ENCODE results near the gene NCOA6.

GRCh38 chr20:34753706-34754461 is 71.6 kb downstream of the NCOA6 start:
- TF ChIP-seq POLR2A (IDR thresholded peaks at IDR 0.05; ENCODE audit: low read length) (no peak), GATA1 (IDR thresholded peaks at IDR 0.05; ENCODE audit: low read depth, low read length) (no peak)
